Hepatocyte (in vitro differentiated cells): ENCODE data around the gene RAP1GDS1.

ENCODE experiments used
- CTCF ChIP-seq: fragments of 200-600 bp; sonication (generic); IDR thresholded peaks from 2 replicates; pipeline ENCODE4 v1.5.1; 2016; ENCODE audit warnings: antibody characterized with exemption, mild to moderate bottlenecking; ENCODE audit not compliant: poor library complexity
- EZH2 ChIP-seq: fragments of 200-600 bp; sonication (generic); IDR thresholded peaks from 2 replicates; pipeline ENCODE4 v1.6.1; 2016; ENCODE audit warnings: antibody characterized with exemption, mild to moderate bottlenecking, borderline replicate concordance

GRCh38 chr4:98310867-98311266, 49.7 kb downstream of the RAP1GDS1 start:
- TF ChIP-seq CTCF (no peak), EZH2 (no peak)
